Measurements from ENCODE around the gene HOXC9. TPM values are rescaled to one million over a fixed set of nuclear protein-coding genes. Genes with fewer than 3 reads are reported as not detected.
A peak's percentile ranks its signal among the peaks of the same experiment; 100 is the strongest.

The HOXC9 gene
- total RNA-seq, 4 donors from 2014 or later = 13.6 to 37.7 (median 26.3) TPM

GRCh38 chr12:53952335-53952694 lies 47.6 kb upstream of the HOXC9 start:
- intact Hi-C loops (cut with DNase I; ENCODE audit: low total_unique reads) = no loop called here
- TF ChIP-seq POLR2A (IDR thresholded peaks at IDR 0.05) (no peak), CTCF (IDR thresholded peaks at IDR 0.05 in 4 of 5, conservative IDR thresholded peaks at IDR 0.05 in 1 of 5) (no peak)
- in situ Hi-C loops (cut with MboI; ENCODE audit: low sequenced_read_pairs in 4 of 4) = no loop called here
- peaks cover 76 to 83% (median 78%) of the 10 kb centered on the region in 3 donors for H3K27me3 ChIP-seq
- no peaks in the 10 kb centered on the region for H3K4me1 ChIP-seq
- H3K4me3 ChIP-seq = no peak overlapping the region
- no peaks in the 10 kb centered on the region for H3K36me3 ChIP-seq
- H3K27ac ChIP-seq = no peak overlapping the region
- DNase-seq = no peak
- no peaks in the 10 kb centered on the region for H3K9me3 ChIP-seq
- no peak for ATAC-seq

- intact Hi-C loops (cut with DNase I; ENCODE audit: low total_unique reads) = no loop called here
- Histone ChIP-seq H3K4me1 (no peaks in the 10 kb centered on the region), H3K36me3 (no peaks in the 10 kb centered on the region), H3K27ac (no peak overlapping the region), H3K27me3 (peaks cover 84 to 90% (median 84%) of the 10 kb centered on the region in 3 donors), H3K4me3 (no peak overlapping the region), H3K9me3 (no peaks in the 10 kb centered on the region)
- in situ Hi-C loops (cut with MboI; ENCODE audit: low sequenced_read_pairs in 4 of 4) = no loop called here
- no peak for ATAC-seq
- TF ChIP-seq POLR2A (IDR thresholded peaks at IDR 0.05) (no peak), CTCF (IDR thresholded peaks at IDR 0.05 in 4 of 5, conservative IDR thresholded peaks at IDR 0.05 in 1 of 5) (no peak)
- DNase-seq = no peak
Observed at GRCh38 chr12:53952871-53953734, 46.9 kb upstream of the HOXC9 start.

- no peak for ATAC-seq
- H3K36me3 ChIP-seq = no peaks in the 10 kb centered on the region
- peaks cover 90 to 100% (median 90%) of the 10 kb centered on the region in 3 donors for H3K27me3 ChIP-seq
- in situ Hi-C loops (cut with MboI; ENCODE audit: low sequenced_read_pairs in 4 of 4) = no loop called here
- H3K4me1 ChIP-seq = no peaks in the 10 kb centered on the region
- no peaks in the 10 kb centered on the region for H3K9me3 ChIP-seq
- TF ChIP-seq CTCF (IDR thresholded peaks at IDR 0.05 in 4 of 5, conservative IDR thresholded peaks at IDR 0.05 in 1 of 5) = no peak
- no peak for TF ChIP-seq POLR2A (IDR thresholded peaks at IDR 0.05)
- intact Hi-C loops (cut with DNase I; ENCODE audit: low total_unique reads) = no loop called here
- no peak for DNase-seq
- H3K27ac ChIP-seq = no peak overlapping the region
- peak overlapping the region in 1 of 4 donors; percentile 10 for H3K4me3 ChIP-seq
Observed at GRCh38 chr12:53953831-53954693, 45.9 kb upstream of the HOXC9 start.

- no peaks in the 10 kb centered on the region for H3K36me3 ChIP-seq
- no peak for TF ChIP-seq POLR2A (IDR thresholded peaks at IDR 0.05)
Observed at GRCh38 chr12:53954694-53955035, 45.3 kb upstream of the HOXC9 start, which contains the start of gene HOXC12. TSS of gene HOXC12 (plus strand) at chr12:53954903. CDS start at chr12:53954930, 27 bp downstream.

More at GRCh38 chr12:53954694-53955035, 45.3 kb upstream of the HOXC9 start, which contains the start of gene HOXC12:
- in situ Hi-C loops (cut with MboI; ENCODE audit: low sequenced_read_pairs in 4 of 4) (no loop called here), intact Hi-C loops (cut with DNase I; ENCODE audit: low total_unique reads) (no loop called here)
- H3K9me3 ChIP-seq = no peaks in the 10 kb centered on the region
- peak within 1 kb of the TSS in 3 of 4 donors; percentile 10 to 34 (median 17) for H3K4me3 ChIP-seq
- peaks cover 92 to 100% (median 93%) of the 10 kb centered on the region in 3 donors for H3K27me3 ChIP-seq
- DNase-seq (no peak), ATAC-seq (no peak)
- H3K4me1 ChIP-seq = no peaks in the 10 kb centered on the region
- no peak within 1 kb of the TSS for H3K27ac ChIP-seq
